A673 (cell line): Measurements from ENCODE around the gene TBCE. TPM values are rescaled to one million over a fixed set of nuclear protein-coding genes. Genes with fewer than 3 reads are reported as not detected.

Experiments
- BruUV-seq: library from RNA; stranded (reverse); fragments of 400-500 nt; replicated peaks from 2 replicates; lab custom pipeline; 2021; lab: Mats Ljungman, UMichigan
- CTCF ChIA-PET: fragments of 300-600 bp; sonication (Branson Sonifier 250); formaldehyde crosslinking; loops from one replicate; lab custom pipeline; 2022; ENCODE audit warnings: antibody characterized with exemption; lab: Charles Lee
- POLR2A ChIA-PET: fragments of 300-600 bp; sonication (Branson Sonifier 250); formaldehyde crosslinking; loops from one replicate; lab custom pipeline; 2022; ENCODE audit warnings: antibody characterized with exemption; ENCODE audit not compliant: low non-redundant PET; lab: Charles Lee
- DNase-seq: peaks from one replicate; pipeline ENCODE4 v3.0.0-alpha.2; 2015; ENCODE audit warnings: low spot score
- H3K27ac ChIP-seq: fragments of 200-600 bp; sonication (generic); 2 replicates; pipeline ENCODE4 v1.5.1; 2016; ENCODE audit warnings: mixed run types, low read depth, mild to moderate bottlenecking, mixed read lengths, antibody characterized with exemption, low read length; ENCODE audit not compliant: poor library complexity, severe bottlenecking
- H3K27me3 ChIP-seq: fragments of 200-600 bp; sonication (generic); replicated peaks from 2 replicates; pipeline ENCODE4 v1.6.1; 2017; ENCODE audit warnings: mixed run types, low read depth, mild to moderate bottlenecking, mixed read lengths, antibody characterized with exemption, low read length; ENCODE audit not compliant: insufficient read depth, poor library complexity
- H3K36me3 ChIP-seq: fragments of 200-600 bp; sonication (generic); 2 replicates; pipeline ENCODE4 v1.6.1; 2016; ENCODE audit warnings: mixed run types, mild to moderate bottlenecking, mixed read lengths, antibody characterized with exemption, low read length; ENCODE audit not compliant: insufficient read depth, poor library complexity, severe bottlenecking
- H3K4me1 ChIP-seq: fragments of 200-600 bp; sonication (generic); 2 replicates; pipeline ENCODE4 v1.6.1; 2017; ENCODE audit warnings: mixed run types, mild to moderate bottlenecking, mixed read lengths, antibody characterized with exemption, low read length; ENCODE audit not compliant: insufficient read depth, poor library complexity, severe bottlenecking
- H3K4me3 ChIP-seq: fragments of 200-600 bp; sonication (generic); 2 replicates; pipeline ENCODE4 v1.5.1; 2016; ENCODE audit warnings: low read depth, mixed run types, mild to moderate bottlenecking, mixed read lengths, low read length; ENCODE audit not compliant: poor library complexity, severe bottlenecking
- H3K9me3 ChIP-seq: fragments of 200-600 bp; sonication (generic); 2 replicates; pipeline ENCODE4 v1.6.1; 2016; ENCODE audit warnings: mixed run types, low read depth, mild to moderate bottlenecking, mixed read lengths, antibody characterized with exemption, low read length; ENCODE audit not compliant: poor library complexity, severe bottlenecking
- CTCF ChIP-seq: fragments of 300-800, 200-600 bp; sonication (generic); conservative IDR thresholded peaks from 2 replicates; pipeline ENCODE4 v1.5.1; 2017; ENCODE audit warnings: low read depth, mild to moderate bottlenecking, antibody characterized with exemption, low read length, moderate library complexity, mixed read lengths
- EZH2 ChIP-seq: fragments of 200-600 bp; sonication (generic); IDR thresholded peaks from 2 replicates; pipeline ENCODE4 v1.6.1; 2017; ENCODE audit warnings: borderline replicate concordance, low read depth, mild to moderate bottlenecking, mixed read lengths, antibody characterized with exemption, low read length; ENCODE audit not compliant: poor library complexity, severe bottlenecking
- intact Hi-C: fragments of 100-400 bp; cut with micrococcal nuclease; formaldehyde crosslinking; loops from one replicate; pipeline ENCODE4 v1.10.0; 2022; ENCODE audit not compliant: unreplicated experiment
- total RNA-seq: library from RNA; stranded (reverse); gene quantifications from 2 replicates; pipeline ENCODE4 v1.2.3, GENCODE V29; 2021

The TBCE gene
- total RNA-seq, 1 experiment from 2014 or later, result 26.3 TPM

GRCh38 chr1:235434001-235434400 lies 66.8 kb downstream of the TBCE start:
- no peak for TF ChIP-seq CTCF
- H3K27me3 ChIP-seq, result no peaks in the 10 kb centered on the region
- H3K36me3 ChIP-seq, result no peaks in the 10 kb centered on the region
- ChIA-PET POLR2A (no interaction called here), CTCF (no interaction called here)
- DNase-seq, result no peak
- H3K9me3 ChIP-seq, result no peaks in the 10 kb centered on the region
- no peaks in the 10 kb centered on the region for H3K4me1 ChIP-seq
- intact Hi-C loops, result no loop called here
- no peak overlapping the region for H3K27ac ChIP-seq
- H3K4me3 ChIP-seq, result no peak overlapping the region
- no TSS peak for BruUV-seq

GRCh38 chr1:235441159-235441685 lies 74.0 kb downstream of the TBCE start:
- TF ChIP-seq CTCF, result no peak
- TF ChIP-seq EZH2, result no peak
- BruUV-seq, result no TSS peak
- Histone ChIP-seq H3K9me3 (no peaks in the 10 kb centered on the region), H3K4me3 (no peak overlapping the region), H3K27me3 (no peaks in the 10 kb centered on the region), H3K4me1 (no peaks in the 10 kb centered on the region), H3K36me3 (peaks cover 17% of the 10 kb centered on the region), H3K27ac (no peak overlapping the region)
- DNase-seq, result no peak
- POLR2A ChIA-PET, result no interaction called here
- CTCF ChIA-PET, result no interaction called here
- intact Hi-C loops, result no loop called here

GRCh38 chr1:235442788-235443429 lies 75.7 kb downstream of the TBCE start:
- Histone ChIP-seq H3K4me1 (no peaks in the 10 kb centered on the region), H3K36me3 (peaks cover 19% of the 10 kb centered on the region), H3K27me3 (no peaks in the 10 kb centered on the region), H3K27ac (no peak overlapping the region), H3K4me3 (no peak overlapping the region), H3K9me3 (no peaks in the 10 kb centered on the region)
- ChIA-PET POLR2A (no interaction called here), CTCF (no interaction called here)
- intact Hi-C loops, result no loop called here
- TF ChIP-seq CTCF (no peak), EZH2 (no peak)
- no TSS peak for BruUV-seq
- no peak for DNase-seq
